ENCODE measurements around the gene INVS.

DNA sequence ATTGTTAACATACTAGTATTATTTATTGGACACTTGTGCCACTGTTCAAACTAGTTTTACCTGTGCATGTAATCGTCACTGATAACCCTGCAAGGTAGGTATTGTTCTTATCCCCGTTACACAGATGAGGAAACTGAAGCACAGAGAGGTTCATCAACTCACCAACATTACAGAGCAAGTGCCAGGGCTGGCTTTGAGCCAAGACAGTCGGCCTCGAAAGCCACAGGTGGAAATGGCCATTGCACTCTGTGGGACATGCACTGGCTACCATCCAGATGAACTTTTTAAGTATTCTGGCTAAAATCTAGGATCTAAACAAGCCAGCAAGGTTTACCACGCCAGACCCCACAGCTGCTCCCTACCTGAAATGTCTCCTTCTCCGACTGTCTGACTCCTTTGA lies 195.8 kb downstream of the INVS start:
- TF ChIP-seq CTCF (IDR thresholded peaks at IDR 0.05): no peak
- no peak for TF ChIP-seq POLR2A (IDR thresholded peaks at IDR 0.05)

All from uterus (tissue), 2 donors.